Measurements from ENCODE around the gene ZNF407. TPM values are rescaled to one million over a fixed set of nuclear protein-coding genes. Genes with fewer than 3 reads are reported as not detected.

The ZNF407 gene
- total RNA-seq, 1 experiment from 2014 or later, result 5.7 TPM

GRCh38 chr18:75104483-75104882 is 506.8 kb downstream of the ZNF407 start:
- DNase-seq (ENCODE audit: low spot score), result no peak

GRCh38 chr18:75105551-75106254 is 508.0 kb downstream of the ZNF407 start:
- DNase-seq (ENCODE audit: low spot score), result no peak

GRCh38 chr18:75106746-75107145 is 509.1 kb downstream of the ZNF407 start:
- no peak for DNase-seq (ENCODE audit: low spot score)

- no peak for DNase-seq (ENCODE audit: low spot score)
These were observed 509.7 kb downstream of the ZNF407 start for GRCh38 chr18:75107196-75107930.

GRCh38 chr18:75107931-75108276 is 510.2 kb downstream of the ZNF407 start:
- no peak for DNase-seq (ENCODE audit: low spot score)

GRCh38 chr18:75108579-75109318 is 511.1 kb downstream of the ZNF407 start:
- DNase-seq (ENCODE audit: low spot score), result no peak

GRCh38 chr18:75109319-75109691 is 511.6 kb downstream of the ZNF407 start:
- DNase-seq (ENCODE audit: low spot score), result no peak

GRCh38 chr18:75109819-75110218 is 512.1 kb downstream of the ZNF407 start:
- DNase-seq (ENCODE audit: low spot score), result no peak

GRCh38 chr18:75110311-75110710 is 512.6 kb downstream of the ZNF407 start:
- DNase-seq (ENCODE audit: low spot score), result no peak

- no peak for DNase-seq (ENCODE audit: low spot score)
These were observed 513.3 kb downstream of the ZNF407 start for GRCh38 chr18:75110846-75111415.

GRCh38 chr18:75111760-75112159 is 514.1 kb downstream of the ZNF407 start:
- peak; percentile 34 for DNase-seq (ENCODE audit: low spot score)

GRCh38 chr18:75112186-75113096 is 514.8 kb downstream of the ZNF407 start:
- DNase-seq (ENCODE audit: low spot score), result no peak

- DNase-seq (ENCODE audit: low spot score), result no peak
These were observed 515.8 kb downstream of the ZNF407 start for GRCh38 chr18:75113455-75113854.

- no peak for DNase-seq (ENCODE audit: low spot score)
These were observed 516.6 kb downstream of the ZNF407 start for GRCh38 chr18:75114231-75114764.

Other genes starting within 250 kb of the ZNF407 start
- gene DIPK1C, start 140.6 kb upstream of the ZNF407 start, total RNA-seq (2014; rRNA removed; shearing (Covaris generic)), result 0.02 TPM in 1 of 2 replicates, not detected in the other
- gene CNDP2, start 101.5 kb upstream of the ZNF407 start, total RNA-seq (2014; rRNA removed; shearing (Covaris generic)), result 48.9 and 59.9 TPM in 2 replicates
- not detected in 2 replicates for gene CNDP1, start 63.4 kb upstream of the ZNF407 start, total RNA-seq (2014; rRNA removed; shearing (Covaris generic))